NCI-H82 treated with DMSO at 0.1 percent for 48 hours (cell line): ENCODE measurements around the gene DCTD.

Source experiments
- DNase-seq: peaks from one replicate; lab custom pipeline; 2025; ENCODE audit not compliant: unreplicated experiment; lab: John Stamatoyannopoulos, UW

The DCTD gene

GRCh38 chr4:182893474-182894080 lies 23.6 kb downstream of the DCTD start:
- no peak for DNase-seq

DNA sequence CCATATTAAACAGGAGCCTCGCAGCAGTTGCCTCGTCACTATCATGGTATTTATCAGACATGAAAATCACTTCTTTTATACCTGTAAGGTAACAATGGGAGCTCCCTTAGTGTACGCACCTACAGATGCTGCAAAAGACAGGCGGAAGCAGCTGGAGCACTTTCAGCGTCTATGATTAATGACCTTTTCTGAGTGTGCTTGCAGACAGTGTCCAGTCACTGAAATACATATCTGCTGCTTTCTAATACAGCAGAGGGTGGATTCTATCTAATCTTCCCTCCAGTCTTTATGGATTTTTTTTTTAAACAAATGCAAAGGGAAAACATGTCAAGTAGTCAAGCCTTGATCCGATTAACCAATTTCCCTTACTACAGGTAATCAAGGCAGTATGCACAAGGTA lies 24.1 kb downstream of the DCTD start:
- DNase-seq, result no peak

GRCh38 chr4:182890202-182890601 lies 27.0 kb downstream of the DCTD start:
- no peak for DNase-seq

- no peak for DNase-seq
Measured at GRCh38 chr4:182888891-182889290, 28.3 kb downstream of the DCTD start.

GRCh38 chr4:182886768-182887167 lies 30.4 kb downstream of the DCTD start:
- no peak for DNase-seq

DNA sequence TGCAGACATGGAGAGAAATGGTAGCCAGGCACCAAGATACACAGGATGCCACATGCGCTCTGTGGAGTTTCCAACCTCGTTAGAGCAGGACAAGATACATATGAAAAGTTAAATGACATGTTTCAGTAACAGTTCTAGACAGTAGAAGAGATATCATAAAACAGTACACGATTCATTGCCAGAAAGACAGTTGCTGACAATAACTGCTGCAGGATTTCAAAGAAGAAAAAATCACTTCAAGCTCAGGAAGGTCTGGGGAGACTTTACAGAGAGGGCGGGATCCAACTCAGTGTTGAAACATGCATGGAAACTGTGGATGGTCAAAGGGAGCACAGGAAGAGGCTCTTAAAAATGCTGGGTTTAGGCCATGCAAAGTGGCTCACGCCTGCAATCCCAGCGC lies 31.0 kb downstream of the DCTD start:
- DNase-seq, result no peak

DNA sequence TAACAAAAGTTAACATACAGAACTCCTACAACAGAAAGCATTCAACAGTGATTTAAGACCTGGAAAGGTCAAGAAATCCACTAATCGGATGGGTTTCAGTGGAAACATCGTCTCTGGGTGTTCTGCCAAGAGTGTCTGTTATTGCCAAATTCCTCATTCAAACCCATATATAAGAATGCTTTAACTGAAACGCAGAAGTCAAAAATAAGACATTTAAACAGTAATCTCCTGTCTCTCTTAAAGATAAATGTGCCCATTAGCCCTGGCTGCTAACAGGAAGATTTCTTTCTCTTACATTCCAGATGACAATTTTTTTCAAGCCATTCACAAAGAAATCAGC lies 31.5 kb downstream of the DCTD start:
- DNase-seq, result no peak

DNA sequence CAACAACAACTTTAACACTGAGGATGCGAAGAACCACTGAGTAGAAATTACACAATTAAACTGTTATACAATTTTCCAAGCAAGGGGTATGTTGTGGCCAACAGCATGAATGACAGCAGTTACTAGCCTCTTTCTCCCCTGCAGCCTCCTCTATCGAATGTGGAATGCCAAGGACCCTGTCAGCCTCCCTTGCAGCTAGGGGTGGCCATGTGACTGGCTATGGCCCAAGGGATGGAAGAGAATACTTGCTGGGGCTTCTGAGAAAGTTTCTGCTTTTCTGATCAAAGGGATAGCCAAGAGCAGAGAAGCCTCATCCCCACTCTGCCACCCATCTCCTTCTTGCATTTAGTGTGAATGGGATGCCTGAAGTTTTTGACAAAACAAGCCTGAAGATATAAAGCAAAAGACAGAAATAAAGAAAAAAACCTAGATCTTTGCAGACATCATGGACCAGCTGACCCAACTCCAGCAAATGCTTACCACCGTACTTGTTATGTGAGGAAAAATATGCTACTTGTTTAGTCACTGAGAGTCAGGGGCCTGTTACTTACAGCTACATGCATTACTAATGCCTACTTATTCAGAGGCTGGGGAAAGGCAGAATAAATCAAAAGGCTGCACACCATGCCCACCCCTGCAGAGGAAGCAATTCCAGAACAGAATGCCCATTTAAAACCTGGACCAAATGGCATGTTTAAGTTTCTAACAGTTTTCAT lies 32.0 kb downstream of the DCTD start:
- DNase-seq, result no peak

- DNase-seq, result no peak
Measured at GRCh38 chr4:182884040-182884439, 33.1 kb downstream of the DCTD start.

DNA sequence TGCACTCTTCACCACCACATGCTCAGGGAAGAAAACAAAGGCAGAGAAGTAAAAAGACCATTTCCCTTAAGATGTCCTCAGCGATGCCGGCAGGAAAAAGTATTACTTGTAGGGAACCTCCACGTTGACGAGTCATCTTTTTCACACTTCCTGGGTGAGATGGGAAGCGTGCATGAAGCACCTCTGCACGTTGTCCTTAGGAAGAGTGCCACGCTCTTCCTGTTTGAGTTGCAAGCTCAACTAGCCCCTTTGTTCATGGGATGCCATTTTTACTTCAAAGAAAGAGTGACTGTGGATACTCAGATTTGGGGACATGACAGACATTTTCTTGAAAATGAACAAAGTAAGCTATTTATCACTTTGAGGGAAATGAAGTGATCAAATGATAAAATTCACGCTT lies 33.8 kb downstream of the DCTD start:
- no peak for DNase-seq

DNA sequence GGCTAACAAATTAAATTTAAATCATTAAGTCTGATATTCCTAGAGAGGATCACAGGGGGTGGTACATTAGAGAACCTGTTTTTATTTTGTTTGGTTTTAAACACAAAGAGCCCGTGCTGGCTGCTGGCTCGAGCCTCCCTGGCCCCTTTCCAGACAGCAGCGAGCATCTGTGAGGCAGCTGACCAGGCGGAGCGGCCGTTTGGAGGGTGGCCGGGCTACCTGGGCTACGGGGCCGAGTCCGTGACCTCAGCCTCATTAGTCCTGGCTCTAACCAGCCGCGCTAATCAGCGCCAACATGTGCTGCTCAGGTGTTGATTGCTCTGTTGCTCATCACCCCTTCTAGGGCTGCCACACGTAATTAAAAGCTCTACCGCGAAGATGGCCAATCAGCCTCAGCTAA lies 35.3 kb downstream of the DCTD start:
- DNase-seq, result no peak

DNA sequence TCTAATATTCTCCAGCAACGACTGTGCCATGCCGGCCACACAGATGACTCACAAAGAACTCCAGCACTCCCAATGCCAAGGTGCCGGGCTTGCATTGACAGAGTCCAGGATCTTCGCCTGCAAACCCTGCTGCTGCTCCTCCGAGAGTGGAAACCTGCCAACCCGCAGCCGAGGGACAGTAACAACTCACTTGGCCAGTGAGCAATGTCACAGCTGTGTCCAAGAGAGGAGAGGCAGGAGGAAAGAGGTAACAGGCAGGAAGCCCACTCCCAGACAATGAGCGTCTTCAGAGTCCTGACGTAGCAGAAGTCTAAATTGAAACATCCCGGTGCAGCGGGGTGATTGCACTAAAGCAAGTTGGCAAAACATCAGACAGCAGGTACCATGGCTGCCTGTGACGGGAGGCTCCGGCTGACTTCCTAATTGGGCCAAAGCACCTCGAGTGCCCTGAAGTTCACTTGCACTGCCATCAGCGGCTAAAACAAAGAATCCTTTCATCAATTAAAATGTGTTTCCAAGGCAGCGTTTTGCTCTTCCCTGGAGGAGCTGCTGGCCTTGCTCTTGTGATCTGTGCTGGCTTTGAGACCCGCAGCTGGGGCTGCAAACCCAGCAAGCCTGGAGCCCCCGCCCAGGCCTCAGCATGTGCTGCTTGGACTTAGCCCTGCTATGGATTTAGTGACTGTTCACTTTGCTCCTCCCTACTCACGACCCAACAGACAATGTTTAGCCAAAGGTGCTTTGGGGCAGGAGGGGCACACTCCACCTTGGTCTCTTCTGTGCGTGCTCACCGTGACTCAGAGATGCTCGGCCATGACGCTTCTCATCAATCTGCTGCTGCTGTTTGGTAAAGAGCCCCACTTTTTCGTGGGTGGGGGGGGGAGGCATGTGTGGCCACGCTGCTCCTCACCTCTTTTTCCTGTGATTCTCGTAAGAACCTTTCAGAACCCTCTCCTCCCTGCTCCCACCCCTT lies 36.5 kb downstream of the DCTD start:
- DNase-seq, result no peak

- no peak for DNase-seq
Measured at GRCh38 chr4:182879913-182880312, 37.3 kb downstream of the DCTD start.

GRCh38 chr4:182878633-182879495 lies 38.3 kb downstream of the DCTD start:
- DNase-seq, result no peak

GRCh38 chr4:182877326-182877883 lies 39.8 kb downstream of the DCTD start:
- no peak for DNase-seq

GRCh38 chr4:182876427-182876826 lies 40.8 kb downstream of the DCTD start:
- no peak for DNase-seq

DNA sequence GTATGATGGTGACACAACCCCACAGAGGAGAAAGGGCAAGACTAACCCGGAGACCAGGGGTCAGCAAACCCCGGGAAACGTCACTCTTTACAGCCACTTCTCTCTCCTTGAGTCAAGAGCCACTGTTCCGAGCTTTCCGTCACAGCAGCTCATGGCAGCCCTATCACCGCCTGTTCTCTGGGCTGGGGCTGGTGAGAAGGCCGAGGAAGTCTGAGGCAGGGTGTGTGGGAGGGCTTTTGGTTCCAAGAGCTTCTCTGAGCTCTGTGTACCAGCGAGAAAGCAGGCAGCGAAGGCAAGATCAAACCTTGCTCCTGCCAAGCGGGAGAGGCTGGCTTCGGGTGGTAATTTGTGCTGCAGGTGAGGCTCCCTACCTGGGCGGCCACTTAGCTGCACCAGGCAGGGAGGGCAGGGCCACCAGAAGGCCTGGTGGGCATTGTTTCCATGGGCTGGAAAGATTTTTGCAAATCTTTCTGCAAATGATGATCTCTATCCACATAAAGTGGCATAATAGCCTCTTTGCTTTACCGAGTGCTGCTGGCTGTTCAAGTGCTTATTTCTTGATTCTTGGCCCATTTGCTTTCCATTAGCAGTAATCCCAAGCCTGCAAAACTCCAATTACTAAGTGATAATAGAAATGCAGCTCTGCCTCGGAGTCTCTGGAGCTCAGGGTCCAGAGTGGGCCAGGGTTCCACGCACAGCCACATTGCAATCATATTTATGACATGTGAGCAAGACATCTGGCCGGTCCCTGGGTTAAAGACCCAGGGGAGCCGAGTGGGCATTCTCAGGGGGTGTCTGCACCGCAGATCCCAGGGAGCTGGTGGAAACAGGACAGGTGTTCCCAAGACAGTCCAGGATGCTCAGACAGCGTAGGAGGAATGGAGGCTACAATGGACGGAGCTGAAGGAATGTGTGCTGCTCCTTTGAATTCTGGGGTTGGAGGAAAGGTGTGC lies 41.5 kb downstream of the DCTD start:
- DNase-seq, result no peak

- no peak for DNase-seq
Measured at GRCh38 chr4:182874797-182875345, 42.3 kb downstream of the DCTD start.

DNA sequence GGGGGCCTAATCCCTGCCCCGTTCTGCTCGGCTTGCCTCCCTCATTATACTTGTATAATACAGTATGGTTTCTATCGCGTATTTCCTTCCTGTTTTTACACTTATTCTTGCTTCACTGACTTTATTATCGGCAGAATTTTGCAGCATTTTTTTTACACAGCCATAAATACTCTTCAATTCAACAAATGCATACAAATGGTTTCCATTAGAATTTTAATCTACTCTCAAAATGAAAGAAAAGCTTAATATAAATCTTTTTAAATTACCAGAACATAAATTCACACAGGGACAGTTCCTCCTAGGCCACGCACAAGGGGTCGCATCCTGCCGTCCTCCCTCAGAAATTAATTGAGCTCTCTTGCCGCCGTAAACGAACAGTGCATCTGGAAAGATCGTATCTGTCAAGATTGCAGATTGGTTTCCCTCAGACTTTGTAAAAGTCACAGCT lies 42.9 kb downstream of the DCTD start:
- DNase-seq, result no peak
